Heart left ventricle (tissue), 16 donors: ENCODE data around the gene ULK4. TPM values are rescaled to one million over a fixed set of nuclear protein-coding genes. Genes with fewer than 3 reads are reported as not detected.

ENCODE experiments used
- ATAC-seq, 4 donors: fragments of 200-7000 bp; cut with Tn5 transposase; one replicate each; pipeline ENCODE4 v1.9.1; 2020 to 2022; ENCODE audit warnings: moderate library complexity in 4 of 4, mild to moderate bottlenecking in 3 of 4, moderate number of reproducible peaks in 1 of 4
- DNase-seq, 5 donors: peaks; one replicate each; pipeline ENCODE4 v3.0.0-alpha.2; 2020
- H3K27ac ChIP-seq, 12 donors: fragments of 200-600 bp; sonication (generic) in 4 of 12; one replicate each; pipeline versions ENCODE4 v1.5.0 to v1.8.0; 2016 to 2022; ENCODE audit warnings: mild to moderate bottlenecking in 2 of 12
- H3K27me3 ChIP-seq, 9 donors: fragments of 200-600 bp; sonication (generic) in 2 of 9; one replicate each; pipeline versions ENCODE4 v1.5.1 to v1.8.0; 2016 to 2022; ENCODE audit warnings: mild to moderate bottlenecking in 3 of 9
- H3K36me3 ChIP-seq, 9 donors: fragments of 200-600 bp; sonication (generic) in 2 of 9; one replicate each; pipeline versions ENCODE4 v1.5.0 to v1.8.0; 2018 to 2022; ENCODE audit warnings: mild to moderate bottlenecking in 2 of 9
- H3K4me1 ChIP-seq, 12 donors: fragments of 200-600 bp; sonication (generic) in 4 of 12; one replicate each; pipeline versions ENCODE4 v1.5.0 to v1.8.0; 2016 to 2022; ENCODE audit warnings: mild to moderate bottlenecking in 3 of 12
- H3K4me3 ChIP-seq, 12 donors: fragments of 200-600 bp; sonication (generic) in 4 of 12; one replicate each; pipeline versions ENCODE4 v1.5.0 to v1.8.0; 2017 to 2022; ENCODE audit warnings: mild to moderate bottlenecking in 9 of 12, moderate library complexity in 4 of 12
- H3K9me3 ChIP-seq, 12 donors: fragments of 200-600 bp; sonication (generic) in 4 of 12; one replicate each; pipeline versions ENCODE4 v1.5.0 to v1.8.0; 2016 to 2022; ENCODE audit warnings: mild to moderate bottlenecking in 1 of 12
- POLR2A ChIP-seq, 2 donors: fragments of 450-650 bp; IDR thresholded peaks; one replicate each; pipeline ENCODE4 v1.6.1; 2017; ENCODE audit warnings: antibody characterized with exemption in 2 of 2, mild to moderate bottlenecking in 2 of 2, moderate library complexity in 2 of 2
- WGBS, 4 donors: extraction: QIAGEN DNeasy Blood & Tissue Kit in 2 of 4; methylation state at CpG; one replicate each; pipeline versions ENCODE4 v1.1.5 to v1.1.7; 2013 to 2018; 5-methylcytosine and 5-hydroxymethylcytosine counted together
- intact Hi-C, 10 donors: fragments of 100-400 bp; cut with DNase I; formaldehyde crosslinking; loops; one replicate each; pipeline versions ENCODE4 v1.11.1 to v1.14.2; 2022
- polyA plus RNA-seq, 2 donors: library from polyadenylated mRNA; stranded (reverse); fragments of 200-250 nt; gene quantifications; one replicate each; pipeline ENCODE4 v1.2.3, GENCODE V29; 2013
- total RNA-seq, 9 donors: library from RNA; depleted of rRNA in 2 of 9; stranded (reverse); fragments of >200 nt in 2 of 9; fragmentation: NEBNext Ultra II Directional in 3 of 9; extraction: Animal tissue kit (Norgen Biotek cat#: 25700) in 3 of 9; gene quantifications; one replicate each; pipeline versions ENCODE4 v1.1.0 to v1.2.4, GENCODE V29; 2016 to 2023
- TF ChIP-seq, protein P1 (sequence below), 12 donors: fragments of 200-600 bp; sonication (generic) in 4 of 12; IDR thresholded peaks; one replicate each; pipeline versions ENCODE4 v1.5.0 to v1.8.0; 2018 to 2022; ENCODE audit warnings: antibody characterized with exemption in 12 of 12, mild to moderate bottlenecking in 5 of 12
- donor health status: ischemic (EF 13 %, LVEDD 7.1; RV severe dilation, severe dysfunction).
- donor health status: healthy with polysubstance abuse.
- donor health status: DM: no; HTN: yes; CAD: no.
- donor health status: DM: no; HTN: no; CAD: no.
- donor health status: ischemic (EF 25% LVEDD 6.9; RV normal size, moderate dysfunction).
- donor health status: ischemic (EF 25% LVEDD 5.7; RV mildly dilated, moderate dysfunction).
- donor health status: healthy.
- donor health status: DM: yes; HTN: yes; CAD: no.
- donor health status: ischemic (EF 35%, LVEDD 5.7; RV mildly dilated, moderate dysfunction).
- donor health status: nonischemic (EF 11% LVEDD 7.7; RV severe dilation, severe dysfunction).
- donor health status: DM: yes; HTN: yes; CAD: no.
- donor health status: PGD.
- donor health status: ischemic (EF 29% LVEDD 5.4; RV normal size, mild dysfunction).
- donor health status: nonischemic (EF 23%, LVEDD 6.1; RV moderate dilation, normal function).

ULK4 gene
- total and polyA plus RNA-seq, 11 donors: 0.91 to 6.1 (median 2.1) TPM

DNA sequence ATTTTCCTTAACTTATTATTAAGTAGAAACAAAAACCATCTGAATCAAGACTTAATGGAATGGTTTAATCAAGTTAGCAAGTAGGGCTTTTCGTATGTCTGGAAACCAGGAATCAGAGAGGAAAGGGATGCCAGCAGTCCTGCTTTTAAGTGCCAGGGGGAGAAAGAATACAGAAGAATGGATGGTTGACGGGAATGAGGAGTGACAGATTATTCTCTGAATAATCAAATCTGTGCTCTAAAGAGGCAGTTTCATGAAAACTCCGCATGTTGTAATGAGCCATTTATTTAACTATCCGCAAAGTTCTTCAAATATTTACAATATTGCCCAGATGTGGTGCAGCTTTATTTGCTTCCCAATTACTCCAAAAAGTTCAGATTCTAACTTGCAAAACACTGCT lies 659.6 kb downstream of the ULK4 start:
- Histone ChIP-seq H3K27me3 (no peaks in the 10 kb centered on the region), H3K36me3 (no peaks in the 10 kb centered on the region), H3K27ac (no peak overlapping the region), H3K4me1 (peaks cover 0 to 12% (median 6%) of the 10 kb centered on the region in 12 donors), H3K9me3 (no peaks in the 10 kb centered on the region), H3K4me3 (no peak overlapping the region)
- intact Hi-C loops: no loop called here
- TF ChIP-seq POLR2A (IDR thresholded peaks at IDR 0.05): no peak
- TF ChIP-seq, protein P1, sequence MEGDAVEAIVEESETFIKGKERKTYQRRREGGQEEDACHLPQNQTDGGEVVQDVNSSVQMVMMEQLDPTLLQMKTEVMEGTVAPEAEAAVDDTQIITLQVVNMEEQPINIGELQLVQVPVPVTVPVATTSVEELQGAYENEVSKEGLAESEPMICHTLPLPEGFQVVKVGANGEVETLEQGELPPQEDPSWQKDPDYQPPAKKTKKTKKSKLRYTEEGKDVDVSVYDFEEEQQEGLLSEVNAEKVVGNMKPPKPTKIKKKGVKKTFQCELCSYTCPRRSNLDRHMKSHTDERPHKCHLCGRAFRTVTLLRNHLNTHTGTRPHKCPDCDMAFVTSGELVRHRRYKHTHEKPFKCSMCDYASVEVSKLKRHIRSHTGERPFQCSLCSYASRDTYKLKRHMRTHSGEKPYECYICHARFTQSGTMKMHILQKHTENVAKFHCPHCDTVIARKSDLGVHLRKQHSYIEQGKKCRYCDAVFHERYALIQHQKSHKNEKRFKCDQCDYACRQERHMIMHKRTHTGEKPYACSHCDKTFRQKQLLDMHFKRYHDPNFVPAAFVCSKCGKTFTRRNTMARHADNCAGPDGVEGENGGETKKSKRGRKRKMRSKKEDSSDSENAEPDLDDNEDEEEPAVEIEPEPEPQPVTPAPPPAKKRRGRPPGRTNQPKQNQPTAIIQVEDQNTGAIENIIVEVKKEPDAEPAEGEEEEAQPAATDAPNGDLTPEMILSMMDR (IDR thresholded peaks at IDR 0.05): no peak
- ATAC-seq: no peak
- no peak for DNase-seq
- WGBS, 4 donors: 90 to 97% (median 96%) methylated on average over 4 of the region's 4 CpGs

DNA sequence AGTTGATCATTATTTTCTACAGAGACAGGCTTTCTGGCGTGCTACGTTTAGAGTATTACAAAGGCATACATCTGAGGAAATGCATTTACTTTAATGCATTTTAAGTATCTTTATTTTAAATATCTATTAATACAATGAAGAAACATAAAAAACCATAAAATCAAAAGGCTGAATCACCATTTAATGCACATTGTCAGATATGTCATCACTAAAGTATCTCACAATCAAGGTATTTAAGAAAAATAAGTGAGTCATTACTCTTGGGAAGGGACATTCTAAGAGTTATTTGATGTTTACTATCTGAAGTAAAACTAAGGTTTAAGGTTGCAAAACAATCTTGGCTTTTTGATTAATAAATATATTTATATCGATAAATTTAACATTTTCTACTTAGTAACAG lies 660.4 kb downstream of the ULK4 start:
- no peaks in the 10 kb centered on the region for H3K36me3 ChIP-seq
- H3K4me3 ChIP-seq: no peak overlapping the region
- H3K27me3 ChIP-seq: no peaks in the 10 kb centered on the region
- TF ChIP-seq POLR2A (IDR thresholded peaks at IDR 0.05): no peak
- TF ChIP-seq, protein P1 (IDR thresholded peaks at IDR 0.05): no peak
- intact Hi-C loops: no loop called here
- ATAC-seq (no peak), DNase-seq (no peak)
- peaks cover 0 to 8% (median 5%) of the 10 kb centered on the region in 12 donors for H3K4me1 ChIP-seq
- no peaks in the 10 kb centered on the region for H3K9me3 ChIP-seq
- no peak overlapping the region for H3K27ac ChIP-seq
- WGBS, 4 donors: 95 to 96% (median 95%) methylated on average over 3 of the region's 3 CpGs

DNA sequence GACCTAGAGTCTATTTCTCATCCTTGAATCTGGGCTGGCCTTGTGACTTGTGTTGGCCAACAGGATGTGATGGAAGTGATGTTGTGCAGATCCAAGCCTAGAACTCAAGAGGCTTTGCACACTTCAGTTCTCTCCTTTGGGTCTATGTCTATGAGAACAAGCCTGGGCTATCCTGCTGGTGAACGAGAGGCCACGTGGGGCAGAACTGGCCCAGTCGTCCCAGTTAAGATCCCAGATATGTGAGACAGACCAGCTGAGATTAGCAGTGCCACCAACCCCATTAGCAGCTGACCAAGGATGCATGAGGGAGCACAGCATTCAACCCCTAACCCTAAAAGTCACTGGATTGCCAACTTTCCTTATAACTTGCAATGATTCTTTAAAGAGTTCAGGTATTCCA lies 662.9 kb downstream of the ULK4 start:
- H3K4me1 ChIP-seq: no peaks in the 10 kb centered on the region
- H3K27me3 ChIP-seq: no peaks in the 10 kb centered on the region
- no peaks in the 10 kb centered on the region for H3K36me3 ChIP-seq
- ATAC-seq: no peak
- no peak for DNase-seq
- intact Hi-C loops: no loop called here
- WGBS, 4 donors: 78 to 84% (median 83%) methylated on average over 3 of the region's 3 CpGs
- no peak for TF ChIP-seq POLR2A (IDR thresholded peaks at IDR 0.05)
- TF ChIP-seq, protein P1 (IDR thresholded peaks at IDR 0.05): no peak
- H3K4me3 ChIP-seq: no peak overlapping the region
- H3K27ac ChIP-seq: no peak overlapping the region
- H3K9me3 ChIP-seq: no peaks in the 10 kb centered on the region

DNA sequence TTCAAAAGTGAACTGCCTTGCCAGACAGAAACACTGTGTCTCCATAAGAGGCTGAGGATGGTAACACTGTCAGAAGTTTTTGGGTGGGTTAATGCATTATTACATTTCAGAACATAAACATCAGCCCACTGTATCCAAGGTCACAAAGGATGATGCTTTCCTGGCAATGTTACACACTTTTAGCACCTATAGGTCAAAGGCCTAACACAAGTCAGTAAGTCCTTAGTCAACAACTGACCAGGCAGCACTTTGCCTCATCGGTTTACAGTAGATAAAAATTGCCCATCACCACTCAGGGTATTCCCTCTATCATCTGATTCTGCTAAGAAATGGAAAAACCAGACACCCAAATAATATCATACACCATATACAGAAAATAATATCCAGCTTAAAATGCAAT lies 664.2 kb downstream of the ULK4 start:
- ATAC-seq (no peak), DNase-seq (no peak)
- intact Hi-C loops: no loop called here
- Histone ChIP-seq H3K4me3 (no peak overlapping the region), H3K4me1 (no peaks in the 10 kb centered on the region), H3K9me3 (no peaks in the 10 kb centered on the region), H3K27me3 (no peaks in the 10 kb centered on the region), H3K36me3 (no peaks in the 10 kb centered on the region), H3K27ac (no peak overlapping the region)
- TF ChIP-seq, protein P1 (IDR thresholded peaks at IDR 0.05): no peak
- no peak for TF ChIP-seq POLR2A (IDR thresholded peaks at IDR 0.05)
- 55 to 65% (median 60%) methylated on average over 1 of the region's 1 CpG for WGBS, 4 donors
